Colonic mucosa (tissue), 4 donors: ENCODE data around the gene ATF7IP2. TPM values are rescaled to one million over a fixed set of nuclear protein-coding genes. Genes with fewer than 3 reads are reported as not detected.
"Not testable (repeated sequence)": the region's sequence is repeated elsewhere in the genome, so short reads cannot be mapped to it uniquely, and the experiment has no call there.

Experiments
- DNase-seq: peaks from one replicate; pipeline ENCODE4 v3.0.0-alpha.2; 2020
- H3K27ac ChIP-seq: fragments of 200-600 bp; one replicate; pipeline ENCODE4 v1.8.0; 2021
- H3K27me3 ChIP-seq: fragments of 200-600 bp; one replicate; pipeline ENCODE4 v1.8.0; 2021
- H3K36me3 ChIP-seq: fragments of 200-600 bp; one replicate; pipeline ENCODE4 v1.8.0; 2021
- H3K4me1 ChIP-seq: fragments of 200-600 bp; one replicate; pipeline ENCODE4 v1.8.0; 2021; ENCODE audit warnings: mild to moderate bottlenecking
- H3K4me3 ChIP-seq: fragments of 200-600 bp; one replicate; pipeline ENCODE4 v1.8.0; 2021
- H3K9ac ChIP-seq, 2 donors: one replicate each; pipeline ENCODE4 v1.7.0; 2013; ENCODE audit warnings: control low read depth in 2 of 2, low read depth in 2 of 2, low read length in 2 of 2
- H3K9me3 ChIP-seq: fragments of 200-600 bp; one replicate; pipeline ENCODE4 v1.8.0; 2021
- CTCF ChIP-seq: fragments of 200-600 bp; IDR thresholded peaks from one replicate; pipeline ENCODE4 v1.8.0; 2022; ENCODE audit warnings: antibody characterized with exemption, mild to moderate bottlenecking
- intact Hi-C: fragments of 100-400 bp; cut with DNase I; formaldehyde crosslinking; loops from one replicate; pipeline ENCODE4 v1.14.1; 2022
- total RNA-seq, 2 donors: library from RNA; stranded (reverse); fragmentation: NEBNext Ultra II Directional in 1 of 2; extraction: Animal tissue kit (Norgen Biotek cat#: 25700) in 1 of 2; gene quantifications; one replicate each; pipeline ENCODE4 v1.2.1, GENCODE V29; 2021
- donor health status: healthy.
- donor health status: DM: no; HTN: no; CAD: no.
- donor health status: DM: no; HTN: no; CAD: no.

The ATF7IP2 gene
- total RNA-seq, result 10 to 100 TPM in 1 of 2 donors, 1 to 10 TPM in 1; 5.8 to 14.5 TPM

DNA sequence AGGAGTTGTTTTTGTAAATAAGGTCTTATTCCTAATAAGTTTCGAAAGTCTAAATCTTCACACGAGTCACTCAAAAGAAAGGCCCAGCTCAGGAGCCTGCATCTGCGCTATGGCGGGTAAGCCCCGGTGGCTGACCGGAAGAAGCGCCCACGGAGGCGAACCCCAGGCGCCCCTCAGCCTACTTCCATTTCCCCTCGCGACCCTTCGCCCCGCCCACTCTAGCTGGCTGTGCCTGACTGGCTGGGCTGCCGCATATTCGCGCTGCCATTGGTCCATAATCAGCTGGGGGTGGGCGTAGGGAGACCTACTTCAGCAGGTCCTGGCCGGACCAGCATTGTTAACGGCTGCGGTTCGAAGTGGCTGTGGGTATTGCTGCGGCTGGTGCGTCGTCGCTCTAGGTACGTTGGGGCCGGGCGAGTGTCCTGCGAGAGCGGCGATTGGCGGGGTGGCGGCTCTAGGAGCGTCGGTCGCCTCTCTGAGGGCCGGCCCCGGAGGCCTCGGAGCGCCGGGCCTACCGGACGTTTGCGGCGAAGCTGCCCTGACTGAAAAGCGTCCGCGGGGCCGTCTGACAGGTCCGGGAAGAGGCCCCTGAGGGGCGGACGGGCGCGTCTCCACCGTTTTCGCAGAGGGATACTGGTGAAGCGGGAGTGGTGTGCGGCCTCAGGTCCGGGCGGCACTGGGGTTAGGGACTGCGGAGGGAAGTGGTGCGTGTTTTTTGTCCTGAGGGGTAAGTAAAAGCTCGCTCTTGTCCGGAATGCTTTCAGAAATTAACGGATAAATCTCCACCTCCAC is at the start of gene ATF7IP2:
TSS of gene ATF7IP2 (plus strand) at position 337 of the 792 bp plus-strand sequence. CDS start 44,560 bp downstream, outside the sequence.
- intact Hi-C loops, result no loop called here

GRCh38 chr16:10338426-10338825 is 47.4 kb upstream of the ATF7IP2 start:
- intact Hi-C loops, result no loop called here

More for the DNA sequence above, at the start of gene ATF7IP2:
- no peak for TF ChIP-seq CTCF
- Histone ChIP-seq H3K4me1 (peaks cover 4% of the 10 kb centered on the region), H3K27ac (peak within 1 kb of the TSS; percentile 51), H3K27me3 (no peaks in the 10 kb centered on the region), H3K9me3 (no peaks in the 10 kb centered on the region), H3K36me3 (no peaks in the 10 kb centered on the region), H3K4me3 (peak within 1 kb of the TSS; percentile 58), H3K9ac (peak within 1 kb of the TSS; percentile 69 to 74)
- peak; percentile 89 for DNase-seq

GRCh38 chr16:10339777-10340732 is 45.8 kb upstream of the ATF7IP2 start:
- intact Hi-C loops, result no loop called here
- Histone ChIP-seq H3K9ac (no peak overlapping the region), H3K4me3 (no peak overlapping the region), H3K36me3 (no peaks in the 10 kb centered on the region), H3K27ac (no peak overlapping the region), H3K27me3 (no peaks in the 10 kb centered on the region), H3K4me1 (no peaks in the 10 kb centered on the region), H3K9me3 (no peaks in the 10 kb centered on the region)
- no peak for TF ChIP-seq CTCF
- DNase-seq, result no peak

More at GRCh38 chr16:10338426-10338825, 47.4 kb upstream of the ATF7IP2 start:
- Histone ChIP-seq H3K27ac (no peak overlapping the region), H3K27me3 (no peaks in the 10 kb centered on the region), H3K4me1 (no peaks in the 10 kb centered on the region), H3K9ac (no peak overlapping the region), H3K4me3 (no peak overlapping the region), H3K36me3 (no peaks in the 10 kb centered on the region), H3K9me3 (no peaks in the 10 kb centered on the region)
- no peak for TF ChIP-seq CTCF
- DNase-seq, result no peak

- Histone ChIP-seq H3K4me1 (no peaks in the 10 kb centered on the region), H3K9me3 (no peaks in the 10 kb centered on the region), H3K27ac (no peak overlapping the region), H3K36me3 (no peaks in the 10 kb centered on the region), H3K4me3 (no peak overlapping the region), H3K9ac (no peak overlapping the region), H3K27me3 (no peaks in the 10 kb centered on the region)
- no peak for DNase-seq
- TF ChIP-seq CTCF, result no peak
- intact Hi-C loops, result no loop called here
These were observed 42.6 kb upstream of the ATF7IP2 start for GRCh38 chr16:10343124-10343760.

- DNase-seq, H3K9me3 ChIP-seq, H3K9ac ChIP-seq, H3K4me3 ChIP-seq, H3K27me3 ChIP-seq, H3K4me1 ChIP-seq, H3K36me3 ChIP-seq, intact Hi-C loops, H3K27ac ChIP-seq: not testable (repeated sequence)
These were observed 41.2 kb upstream of the ATF7IP2 start for GRCh38 chr16:10344699-10345098.
